Measurements from ENCODE around the gene SPACA6.

SPACA6 gene

DNA sequence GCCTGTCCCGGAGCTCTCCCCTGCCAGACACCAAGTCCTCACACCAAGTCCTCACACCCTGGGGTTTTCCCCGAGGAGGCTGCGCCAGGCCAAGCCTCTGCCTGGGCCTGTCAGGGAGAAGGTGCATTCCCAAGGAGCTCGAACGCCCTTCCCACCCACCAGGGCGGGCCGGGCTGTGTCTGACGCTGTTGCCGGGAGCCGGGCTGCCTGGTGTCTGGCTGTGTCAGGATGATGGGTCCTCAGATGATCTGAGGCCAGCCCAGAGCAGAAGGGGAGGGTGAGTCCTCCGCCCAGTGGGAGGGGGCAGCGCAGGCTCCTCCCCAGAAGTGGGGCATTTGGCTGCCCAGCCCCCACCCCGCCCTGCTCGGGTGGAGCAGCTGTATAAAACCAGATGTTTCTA is 32.9 kb downstream of the SPACA6 start:
- no peak overlapping the region for H3K27ac ChIP-seq (ENCODE audit: low read length, poor library complexity, severe bottlenecking)
- no peak overlapping the region for H4K8ac ChIP-seq (ENCODE audit: low read length)
- no peak overlapping the region for H2BK120ac ChIP-seq (ENCODE audit: low read depth, low read length)
- no peak overlapping the region for H3K18ac ChIP-seq (ENCODE audit: low read depth in 1 of 2, low read length in 2 of 2)
- peaks cover 2% of the 10 kb centered on the region for H3K4me1 ChIP-seq (ENCODE audit: control insufficient read depth, insufficient read depth, low read depth, low read length)
- H3K4me2 ChIP-seq (ENCODE audit: low read length, poor library complexity, severe bottlenecking): no peak overlapping the region
- WGBS: 55% methylated on average over 12 of the region's 14 CpGs
- H3K36me3 ChIP-seq (ENCODE audit: control insufficient read depth in 1 of 2, insufficient read depth in 2 of 2, low read depth in 1 of 2, low read length in 2 of 2): no peaks in the 10 kb centered on the region
- no peak overlapping the region for H2BK12ac ChIP-seq (ENCODE audit: low read length in 2 of 2)
- DNase-seq: no peak
- H2AK5ac ChIP-seq (ENCODE audit: low read length, severe bottlenecking): no peak overlapping the region
- no peaks in the 10 kb centered on the region for H3K79me1 ChIP-seq (replicated peaks; ENCODE audit: low read length, poor library complexity, severe bottlenecking)
- H3K4ac ChIP-seq (ENCODE audit: low read depth in 1 of 2, low read length in 2 of 2): no peak overlapping the region
- no peak overlapping the region for H2BK15ac ChIP-seq (ENCODE audit: low read depth, poor library complexity, severe bottlenecking)
- H4K91ac ChIP-seq (ENCODE audit: low read length): no peak overlapping the region
- peak overlapping the region in 1 of 2 experiments; percentile 54 for H3K4me3 ChIP-seq (ENCODE audit: insufficient read depth in 1 of 2, low read depth in 1 of 2, low read length in 2 of 2)
- H3K9ac ChIP-seq (ENCODE audit: low read length): peak overlapping the region; percentile 80
- H3K14ac ChIP-seq (ENCODE audit: low read length in 2 of 2): no peak overlapping the region
- no peaks in the 10 kb centered on the region for H3K9me3 ChIP-seq (ENCODE audit: control insufficient read depth, low read length)
- peaks cover 0 to 10% of the 10 kb centered on the region in 2 experiments for H3K27me3 ChIP-seq (ENCODE audit: control insufficient read depth in 1 of 2, insufficient read depth in 1 of 2, low read length in 2 of 2)
- H2AFZ ChIP-seq (ENCODE audit: low read depth, low read length): no peak overlapping the region
- H3K23ac ChIP-seq (ENCODE audit: low read length in 2 of 2): no peak overlapping the region
- no peak overlapping the region for H2BK5ac ChIP-seq (ENCODE audit: low read depth, low read length, poor library complexity, severe bottlenecking)

DNA sequence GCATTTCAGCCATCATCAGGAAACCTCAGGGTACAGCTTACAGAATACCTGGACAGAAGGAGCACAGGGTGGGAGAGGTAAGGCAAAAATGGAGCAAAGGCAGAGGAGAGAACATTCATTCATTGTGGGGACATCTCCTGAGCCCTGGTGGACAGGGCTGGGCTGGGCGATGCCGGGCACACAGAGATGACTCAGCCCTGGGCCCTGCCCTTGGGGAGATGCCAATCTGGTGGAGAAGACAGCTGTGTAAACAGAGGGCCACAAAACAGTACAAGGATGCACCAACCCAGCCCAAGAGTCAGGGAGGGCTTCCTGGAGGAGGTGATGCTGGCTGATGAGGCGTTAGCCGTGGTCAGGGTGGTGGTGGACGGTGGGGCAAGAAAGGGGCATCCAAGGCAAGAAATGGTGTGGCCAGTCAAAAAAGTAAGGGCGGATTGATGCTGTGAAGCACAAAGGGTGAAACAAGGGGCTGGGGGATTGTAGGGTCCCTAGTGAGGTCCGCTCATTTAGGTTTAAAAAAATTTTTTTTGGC is 34.3 kb downstream of the SPACA6 start:
- Histone ChIP-seq H3K27ac (ENCODE audit: low read length, poor library complexity, severe bottlenecking) (no peak overlapping the region), H3K14ac (ENCODE audit: low read length in 2 of 2) (no peak overlapping the region), H3K79me1 (replicated peaks; ENCODE audit: low read length, poor library complexity, severe bottlenecking) (no peaks in the 10 kb centered on the region), H2BK15ac (ENCODE audit: low read depth, poor library complexity, severe bottlenecking) (no peak overlapping the region), H4K91ac (ENCODE audit: low read length) (peak overlapping the region; percentile 15), H3K18ac (ENCODE audit: low read depth in 1 of 2, low read length in 2 of 2) (no peak overlapping the region), H3K4me3 (ENCODE audit: insufficient read depth in 1 of 2, low read depth in 1 of 2, low read length in 2 of 2) (no peak overlapping the region), H3K27me3 (ENCODE audit: control insufficient read depth in 1 of 2, insufficient read depth in 1 of 2, low read length in 2 of 2) (peaks cover 0 to 4% of the 10 kb centered on the region in 2 experiments), H2BK5ac (ENCODE audit: low read depth, low read length, poor library complexity, severe bottlenecking) (no peak overlapping the region), H2AFZ (ENCODE audit: low read depth, low read length) (no peak overlapping the region), H3K9ac (ENCODE audit: low read length) (peak overlapping the region; percentile 56), H3K9me3 (ENCODE audit: control insufficient read depth, low read length) (no peaks in the 10 kb centered on the region), H3K36me3 (ENCODE audit: control insufficient read depth in 1 of 2, insufficient read depth in 2 of 2, low read depth in 1 of 2, low read length in 2 of 2) (no peaks in the 10 kb centered on the region), H3K4ac (ENCODE audit: low read depth in 1 of 2, low read length in 2 of 2) (no peak overlapping the region), H2BK12ac (ENCODE audit: low read length in 2 of 2) (no peak overlapping the region), H3K4me2 (ENCODE audit: low read length, poor library complexity, severe bottlenecking) (no peak overlapping the region), H3K23ac (ENCODE audit: low read length in 2 of 2) (no peak overlapping the region), H2AK5ac (ENCODE audit: low read length, severe bottlenecking) (no peak overlapping the region), H4K8ac (ENCODE audit: low read length) (no peak overlapping the region), H2BK120ac (ENCODE audit: low read depth, low read length) (no peak overlapping the region), H3K4me1 (ENCODE audit: control insufficient read depth, insufficient read depth, low read depth, low read length) (peaks cover 2% of the 10 kb centered on the region)
- DNase-seq: no peak
- WGBS: 88% methylated on average over 7 of the region's 7 CpGs

DNA sequence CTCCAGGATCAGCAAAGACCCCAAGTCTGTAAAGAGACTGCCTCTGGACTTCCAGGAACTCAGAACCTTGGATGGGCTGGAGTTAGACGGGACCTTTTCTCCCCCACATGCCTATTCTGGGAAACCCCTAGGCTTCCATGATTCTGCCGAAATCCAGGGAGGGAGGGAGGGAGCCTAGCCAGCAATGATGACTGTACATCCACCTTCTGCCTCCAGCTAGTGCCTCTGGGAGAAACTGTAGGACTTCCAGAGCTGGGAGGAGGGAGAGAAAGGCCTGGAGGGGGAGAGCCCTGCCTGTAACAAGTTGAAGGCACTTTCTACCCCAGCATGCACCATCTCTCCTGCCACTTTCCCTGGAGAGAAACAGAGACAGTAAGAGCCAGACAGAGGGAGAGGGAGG is 36.7 kb downstream of the SPACA6 start:
- no peaks in the 10 kb centered on the region for H3K36me3 ChIP-seq (ENCODE audit: control insufficient read depth in 1 of 2, insufficient read depth in 2 of 2, low read depth in 1 of 2, low read length in 2 of 2)
- no CpG with 5 or more reads among the region's 2 CpGs for WGBS
- no peak overlapping the region for H3K4ac ChIP-seq (ENCODE audit: low read depth in 1 of 2, low read length in 2 of 2)
- no peak overlapping the region for H2BK120ac ChIP-seq (ENCODE audit: low read depth, low read length)
- H3K27me3 ChIP-seq (ENCODE audit: control insufficient read depth in 1 of 2, insufficient read depth in 1 of 2, low read length in 2 of 2): no peaks in the 10 kb centered on the region
- H2AK5ac ChIP-seq (ENCODE audit: low read length, severe bottlenecking): no peak overlapping the region
- H2BK12ac ChIP-seq (ENCODE audit: low read length in 2 of 2): no peak overlapping the region
- no peak overlapping the region for H3K27ac ChIP-seq (ENCODE audit: low read length, poor library complexity, severe bottlenecking)
- H3K18ac ChIP-seq (ENCODE audit: low read depth in 1 of 2, low read length in 2 of 2): no peak overlapping the region
- no peaks in the 10 kb centered on the region for H3K79me1 ChIP-seq (replicated peaks; ENCODE audit: low read length, poor library complexity, severe bottlenecking)
- H4K8ac ChIP-seq (ENCODE audit: low read length): no peak overlapping the region
- peaks cover 2% of the 10 kb centered on the region for H3K4me1 ChIP-seq (ENCODE audit: control insufficient read depth, insufficient read depth, low read depth, low read length)
- H3K23ac ChIP-seq (ENCODE audit: low read length in 2 of 2): no peak overlapping the region
- H3K9me3 ChIP-seq (ENCODE audit: control insufficient read depth, low read length): no peaks in the 10 kb centered on the region
- H4K91ac ChIP-seq (ENCODE audit: low read length): no peak overlapping the region
- H3K9ac ChIP-seq (ENCODE audit: low read length): peak overlapping the region; percentile 46
- H2AFZ ChIP-seq (ENCODE audit: low read depth, low read length): no peak overlapping the region
- no peak for DNase-seq
- no peak overlapping the region for H3K4me2 ChIP-seq (ENCODE audit: low read length, poor library complexity, severe bottlenecking)
- no peak overlapping the region for H2BK5ac ChIP-seq (ENCODE audit: low read depth, low read length, poor library complexity, severe bottlenecking)
- H3K14ac ChIP-seq (ENCODE audit: low read length in 2 of 2): no peak overlapping the region
- no peak overlapping the region for H3K4me3 ChIP-seq (ENCODE audit: insufficient read depth in 1 of 2, low read depth in 1 of 2, low read length in 2 of 2)
- no peak overlapping the region for H2BK15ac ChIP-seq (ENCODE audit: low read depth, poor library complexity, severe bottlenecking)

DNA sequence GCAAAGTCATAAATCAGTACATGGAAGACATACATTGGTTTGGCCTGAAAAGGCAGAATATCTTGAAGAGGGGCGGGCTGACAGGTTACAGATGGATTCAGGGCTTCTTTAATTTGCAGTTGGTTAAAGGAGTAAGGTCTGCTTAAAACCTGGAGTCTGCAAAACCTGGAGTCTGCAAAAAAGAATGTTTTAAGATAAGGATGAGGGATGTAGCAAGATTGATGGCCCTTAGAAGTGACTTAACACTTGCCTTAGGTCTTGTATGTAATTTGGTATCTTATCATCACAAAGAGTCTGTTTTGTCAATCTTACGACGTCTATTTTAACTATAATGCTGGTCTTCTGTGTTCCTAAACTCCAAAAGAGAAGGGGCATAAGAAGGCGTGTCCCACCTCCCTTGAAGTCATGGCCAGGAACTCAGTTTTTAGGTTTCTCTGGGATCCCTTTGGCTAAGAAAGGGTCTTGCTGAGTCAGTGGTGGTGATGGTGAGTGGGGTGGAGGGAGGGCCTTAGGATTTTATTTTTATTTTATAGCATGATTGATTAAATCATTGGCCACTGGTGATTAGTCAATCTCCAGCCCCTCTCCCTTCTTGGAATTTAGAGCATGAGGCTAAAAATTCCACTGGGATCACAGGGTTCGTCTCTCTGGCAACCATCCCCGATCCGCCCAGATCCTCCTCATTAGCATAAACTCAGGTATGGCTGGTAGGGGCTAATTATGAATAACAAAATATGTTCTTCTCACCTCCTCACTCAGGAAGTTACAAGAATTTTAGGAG is 40.8 kb downstream of the SPACA6 start:
- no peak overlapping the region for H3K4ac ChIP-seq (ENCODE audit: low read depth in 1 of 2, low read length in 2 of 2)
- H4K91ac ChIP-seq (ENCODE audit: low read length): no peak overlapping the region
- no peaks in the 10 kb centered on the region for H3K36me3 ChIP-seq (ENCODE audit: control insufficient read depth in 1 of 2, insufficient read depth in 2 of 2, low read depth in 1 of 2, low read length in 2 of 2)
- no peaks in the 10 kb centered on the region for H3K27me3 ChIP-seq (ENCODE audit: control insufficient read depth in 1 of 2, insufficient read depth in 1 of 2, low read length in 2 of 2)
- no peak overlapping the region for H3K4me2 ChIP-seq (ENCODE audit: low read length, poor library complexity, severe bottlenecking)
- H3K18ac ChIP-seq (ENCODE audit: low read depth in 1 of 2, low read length in 2 of 2): no peak overlapping the region
- H2AK5ac ChIP-seq (ENCODE audit: low read length, severe bottlenecking): no peak overlapping the region
- H3K27ac ChIP-seq (ENCODE audit: low read length, poor library complexity, severe bottlenecking): no peak overlapping the region
- no peaks in the 10 kb centered on the region for H3K79me1 ChIP-seq (replicated peaks; ENCODE audit: low read length, poor library complexity, severe bottlenecking)
- no peak overlapping the region for H2BK5ac ChIP-seq (ENCODE audit: low read depth, low read length, poor library complexity, severe bottlenecking)
- no peak overlapping the region for H2AFZ ChIP-seq (ENCODE audit: low read depth, low read length)
- H3K4me1 ChIP-seq (ENCODE audit: control insufficient read depth, insufficient read depth, low read depth, low read length): no peaks in the 10 kb centered on the region
- no peak overlapping the region for H3K4me3 ChIP-seq (ENCODE audit: insufficient read depth in 1 of 2, low read depth in 1 of 2, low read length in 2 of 2)
- no peak overlapping the region for H2BK15ac ChIP-seq (ENCODE audit: low read depth, poor library complexity, severe bottlenecking)
- no peak overlapping the region for H3K23ac ChIP-seq (ENCODE audit: low read length in 2 of 2)
- no peak for DNase-seq
- H3K9me3 ChIP-seq (ENCODE audit: control insufficient read depth, low read length): no peaks in the 10 kb centered on the region
- H3K9ac ChIP-seq (ENCODE audit: low read length): no peak overlapping the region
- no peak overlapping the region for H2BK12ac ChIP-seq (ENCODE audit: low read length in 2 of 2)
- no peak overlapping the region for H4K8ac ChIP-seq (ENCODE audit: low read length)
- WGBS: 67% methylated on average over 4 of the region's 7 CpGs
- H3K14ac ChIP-seq (ENCODE audit: low read length in 2 of 2): no peak overlapping the region
- no peak overlapping the region for H2BK120ac ChIP-seq (ENCODE audit: low read depth, low read length)
